SKM-1 treated with dmso at 0.1 percent for 144 hours (cell line): Measurements from ENCODE around the gene S100Z.
A peak's percentile ranks its signal among the peaks of the same experiment; 100 is the strongest.
"Not testable (repeated sequence)": the region's sequence is repeated elsewhere in the genome, so short reads cannot be mapped to it uniquely, and the experiment has no call there.

Source experiments
- DNase-seq: peaks from one replicate; lab custom pipeline; 2025; ENCODE audit not compliant: unreplicated experiment; lab: John Stamatoyannopoulos, UW

S100Z gene

GRCh38 chr5:76867827-76868693, 18.2 kb downstream of the S100Z start:
- DNase-seq, result peak; percentile 69

GRCh38 chr5:76870046-76870445, 20.2 kb downstream of the S100Z start:
- DNase-seq, result no peak

- DNase-seq, result peak; percentile 53
These were observed 24.3 kb downstream of the S100Z start for GRCh38 chr5:76874088-76874581.

DNA sequence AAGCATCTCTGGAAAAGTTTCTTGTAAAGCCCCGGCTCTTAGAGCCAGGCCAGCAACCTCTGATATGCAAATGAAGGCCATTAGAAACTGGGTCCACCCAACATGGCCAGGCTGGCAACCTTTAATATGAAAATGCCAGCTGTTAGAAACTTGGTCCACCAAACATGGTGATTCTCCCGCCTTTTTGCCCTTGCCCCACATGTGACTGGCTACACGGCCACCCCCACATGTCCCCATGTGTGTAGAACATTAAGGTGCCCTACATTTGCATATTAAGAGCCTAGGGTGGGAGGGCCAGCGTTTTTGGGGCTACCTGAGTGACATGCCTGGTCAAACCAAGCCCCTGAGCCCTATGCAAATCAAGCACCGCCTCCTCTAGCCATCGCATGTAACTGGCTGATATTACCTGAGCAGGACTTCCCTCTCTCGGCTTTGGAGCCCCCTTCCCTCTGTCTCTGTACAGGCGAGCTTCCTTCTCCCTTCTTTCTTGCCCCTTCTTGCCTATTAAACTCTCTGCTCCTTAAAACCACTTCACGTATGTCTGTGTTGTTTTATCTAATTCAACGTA, 39.0 kb downstream of the S100Z start:
- no peak for DNase-seq

DNA sequence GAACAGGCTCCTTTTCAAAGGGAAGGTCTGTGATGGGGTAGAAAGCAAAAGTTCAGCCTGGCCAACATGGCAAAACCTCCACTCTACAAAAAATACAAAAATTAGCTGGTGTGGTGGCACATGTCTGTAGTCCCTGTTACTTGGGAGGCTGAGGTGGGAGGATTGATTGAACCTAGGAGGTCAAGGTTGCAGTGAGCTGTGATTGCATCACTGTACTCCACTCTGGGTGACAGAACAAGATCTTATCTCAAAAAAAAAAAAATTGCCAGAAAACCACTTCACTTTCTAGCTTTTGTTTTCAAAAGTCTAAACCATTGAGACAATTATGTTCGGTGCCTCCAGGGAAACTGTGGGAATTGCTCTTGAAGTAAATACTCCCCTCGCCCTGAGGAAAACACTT, 43.5 kb downstream of the S100Z start:
- no peak for DNase-seq

DNA sequence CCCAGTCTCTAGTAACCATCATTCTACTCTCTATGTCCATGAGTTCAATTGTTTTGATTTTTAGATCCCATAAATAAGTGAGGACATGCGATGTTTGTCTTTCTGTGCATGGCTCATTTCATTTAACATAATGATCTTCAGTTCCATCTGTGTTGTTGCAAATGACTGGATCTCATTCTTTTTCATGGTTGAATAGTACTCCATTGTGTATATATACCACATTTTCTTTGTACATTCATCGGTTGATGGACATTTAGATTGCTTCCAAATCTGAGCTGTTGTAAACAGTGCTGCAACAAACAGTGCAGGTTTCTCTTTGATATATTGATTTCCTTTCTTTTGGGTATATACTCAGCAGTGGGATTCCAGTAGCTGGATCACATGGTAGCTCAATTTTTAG, 46.4 kb downstream of the S100Z start:
- DNase-seq, result no peak

DNA sequence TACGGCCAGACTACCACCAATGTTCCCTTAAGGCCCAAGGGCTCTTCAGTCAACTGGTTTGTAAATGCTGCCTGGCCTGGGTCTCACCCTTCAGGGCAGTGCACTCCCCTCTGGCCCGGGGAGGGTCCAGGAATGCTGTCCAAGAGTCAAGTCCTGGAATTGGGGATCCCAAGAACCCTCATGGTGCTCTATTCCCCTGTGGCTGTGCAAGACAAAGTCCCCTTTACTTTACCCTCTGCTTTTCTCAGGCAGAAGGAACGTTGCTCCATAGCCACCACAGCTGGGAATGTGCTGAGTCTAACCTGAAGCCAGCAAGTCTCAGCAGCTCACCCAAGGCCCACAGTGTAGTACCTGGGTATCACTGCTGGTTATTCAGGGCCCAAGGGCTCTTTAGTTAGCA, 51.7 kb downstream of the S100Z start:
- DNase-seq, result no peak

DNA sequence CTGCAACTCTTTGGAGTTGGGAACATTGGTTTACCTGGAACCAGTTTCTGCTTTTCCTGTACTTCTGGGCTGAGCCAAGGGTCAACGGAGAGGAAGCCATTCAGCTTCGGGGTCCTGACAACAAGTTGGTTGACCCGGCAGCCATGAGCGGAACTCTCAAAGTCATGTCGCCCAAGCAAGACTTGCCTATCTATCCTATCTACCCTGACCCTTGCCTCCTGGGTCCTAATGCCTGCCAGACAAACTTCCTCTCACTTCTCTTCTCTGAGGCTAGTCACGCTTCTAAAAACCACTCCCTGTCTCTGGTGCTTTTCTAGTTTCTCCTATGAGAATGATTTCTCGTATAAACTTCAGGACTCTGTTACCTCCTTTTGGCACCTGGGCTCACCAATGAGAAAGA, 58.4 kb downstream of the S100Z start:
- no peak for DNase-seq

DNA sequence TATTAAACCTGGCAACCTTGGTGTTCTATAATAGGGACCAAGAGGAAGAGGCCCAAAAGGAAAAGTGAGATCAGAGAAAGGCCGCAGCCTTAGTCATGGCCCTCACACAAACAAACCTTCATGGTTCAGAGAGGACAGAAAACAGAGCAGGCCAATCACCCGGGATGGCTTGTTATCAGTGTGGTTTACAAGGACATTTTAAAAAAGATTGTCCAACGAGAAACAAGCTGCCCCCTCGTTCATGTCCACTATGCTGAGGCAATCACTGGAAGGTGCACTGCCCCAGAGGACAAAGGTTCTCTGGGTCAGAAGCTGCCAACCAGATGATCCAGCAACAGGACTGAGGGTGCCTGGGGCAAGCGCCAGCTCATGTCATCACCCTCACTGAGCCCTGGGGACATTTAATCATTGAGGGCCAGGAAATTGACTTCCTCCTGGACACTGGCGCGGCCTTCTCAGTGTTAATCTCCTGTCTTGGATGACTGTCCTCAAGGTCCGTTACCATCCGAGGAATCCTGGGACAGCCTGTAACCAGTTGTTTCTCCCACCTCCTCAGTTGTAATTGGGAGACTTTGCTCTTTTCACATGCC, 60.6 kb downstream of the S100Z start:
- DNase-seq, result not testable (repeated sequence)

DNA sequence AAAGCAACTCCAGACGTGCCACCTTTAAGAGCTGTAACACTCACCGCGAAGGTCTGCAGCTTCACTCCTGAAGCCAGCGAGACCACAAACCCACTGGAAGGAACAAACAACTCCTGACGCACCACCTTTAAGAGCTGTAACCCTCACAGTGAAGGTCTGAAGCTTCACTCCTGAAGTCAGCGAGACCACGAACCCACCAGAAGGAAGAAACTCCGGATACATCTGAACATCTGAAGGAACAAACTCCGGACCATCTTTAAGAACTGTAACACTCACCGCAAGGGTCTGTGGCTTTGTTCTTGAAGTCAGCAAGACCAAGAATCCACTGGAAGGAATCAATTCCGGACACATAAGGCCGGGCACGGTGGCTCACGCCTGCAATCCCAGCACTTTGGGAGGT, 64.9 kb downstream of the S100Z start:
- DNase-seq, result not testable (repeated sequence)

- DNase-seq, result no peak
These were observed 68.7 kb downstream of the S100Z start for GRCh38 chr5:76918539-76918938.

DNA sequence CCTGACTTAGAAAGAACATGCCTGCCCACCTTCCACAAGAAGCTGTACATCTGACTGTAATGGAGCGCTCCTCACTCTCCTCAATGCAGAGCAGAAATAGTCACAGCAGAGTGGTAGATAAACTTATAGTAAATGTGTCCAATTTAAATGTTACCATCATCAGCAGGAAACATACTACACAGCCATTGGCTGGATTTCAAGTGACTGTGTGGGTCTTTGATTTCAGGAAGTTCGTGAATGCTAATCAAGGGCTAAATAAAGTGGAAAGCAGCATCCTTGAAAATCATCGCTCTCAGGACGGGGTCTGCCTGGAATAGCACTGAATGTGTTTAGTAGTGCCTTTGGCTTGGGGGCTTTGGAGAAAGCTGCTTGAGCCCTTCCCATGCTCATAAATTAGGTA, 70.7 kb downstream of the S100Z start:
- no peak for DNase-seq

- no peak for DNase-seq
These were observed 76.7 kb downstream of the S100Z start for GRCh38 chr5:76926329-76927105.

GRCh38 chr5:76927961-76928360, 78.1 kb downstream of the S100Z start:
- DNase-seq, result no peak

GRCh38 chr5:76930083-76930482, 80.3 kb downstream of the S100Z start:
- no peak for DNase-seq

DNA sequence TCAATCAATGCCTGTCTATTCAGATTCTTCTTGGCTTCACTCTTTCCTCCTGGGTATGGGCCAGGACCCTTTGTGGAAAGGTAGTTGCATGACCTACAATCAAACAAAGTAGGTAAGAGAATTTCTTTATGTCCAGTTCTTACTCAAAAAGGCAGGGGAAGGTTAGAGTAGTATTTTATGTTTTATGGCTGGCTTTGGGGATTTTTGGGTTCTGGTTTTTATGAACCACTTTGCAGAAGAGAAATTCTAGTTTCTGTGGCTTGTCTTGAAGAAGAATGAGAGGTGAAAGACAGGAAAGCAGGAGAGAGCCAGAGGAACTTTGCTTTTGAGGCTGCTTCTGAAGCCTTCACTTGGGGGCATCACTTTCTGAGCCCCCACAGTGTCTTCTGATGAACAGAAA, 88.4 kb downstream of the S100Z start:
- no peak for DNase-seq

GRCh38 chr5:76941000-76941399, 91.2 kb downstream of the S100Z start:
- DNase-seq, result no peak

- no peak for DNase-seq
These were observed 91.6 kb downstream of the S100Z start for GRCh38 chr5:76941442-76941841.

GRCh38 chr5:76942581-76942980, 92.8 kb downstream of the S100Z start:
- DNase-seq, result no peak

DNA sequence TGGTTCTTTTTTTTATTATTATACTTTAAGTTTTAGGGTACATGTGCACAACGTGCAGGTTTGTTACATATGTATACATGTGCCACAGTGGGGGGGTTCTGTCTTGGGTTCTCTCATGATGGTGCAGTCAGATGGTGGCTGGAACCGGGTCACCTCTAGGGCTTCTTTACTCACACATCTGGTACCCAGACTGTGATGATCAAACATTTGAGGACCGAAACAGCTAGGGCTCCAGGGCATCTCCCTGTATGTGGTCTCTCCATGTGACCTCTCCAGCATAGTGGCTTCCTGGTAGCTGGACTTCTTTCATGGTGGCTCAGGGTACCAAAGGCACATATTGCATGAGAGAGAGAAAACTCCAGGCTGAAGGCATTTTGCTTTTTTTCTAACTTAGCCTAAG, 93.2 kb downstream of the S100Z start:
- DNase-seq, result no peak

DNA sequence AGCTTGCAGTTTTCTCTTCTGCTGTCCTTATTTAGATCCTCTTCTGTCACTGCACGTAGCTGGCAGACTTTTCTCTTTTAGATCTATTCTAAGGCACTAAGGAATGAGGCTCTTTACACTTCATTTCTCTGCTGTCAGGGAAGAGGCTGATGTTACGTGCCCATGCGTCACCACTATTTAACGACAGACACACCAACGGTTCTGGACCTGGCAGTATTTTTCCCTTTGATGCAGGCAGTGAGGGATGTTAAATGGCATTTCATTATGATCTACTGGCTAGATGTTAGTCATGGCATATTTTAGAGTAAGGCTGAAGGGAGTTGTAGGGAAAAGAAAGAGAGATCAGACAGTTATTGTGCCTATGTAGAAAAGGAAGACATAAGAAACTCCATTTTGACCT, 94.8 kb downstream of the S100Z start:
- no peak for DNase-seq
